ENCODE measurements around the gene CALB2. TPM values are rescaled to one million over a fixed set of nuclear protein-coding genes. Genes with fewer than 3 reads are reported as not detected.

CALB2 gene, protein sequence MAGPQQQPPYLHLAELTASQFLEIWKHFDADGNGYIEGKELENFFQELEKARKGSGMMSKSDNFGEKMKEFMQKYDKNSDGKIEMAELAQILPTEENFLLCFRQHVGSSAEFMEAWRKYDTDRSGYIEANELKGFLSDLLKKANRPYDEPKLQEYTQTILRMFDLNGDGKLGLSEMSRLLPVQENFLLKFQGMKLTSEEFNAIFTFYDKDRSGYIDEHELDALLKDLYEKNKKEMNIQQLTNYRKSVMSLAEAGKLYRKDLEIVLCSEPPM
- total RNA-seq (2022; extraction: Qiagen RNA extraction), result 3.8 to 6.3 TPM (median 5.3 TPM) in 5 replicates

DNA sequence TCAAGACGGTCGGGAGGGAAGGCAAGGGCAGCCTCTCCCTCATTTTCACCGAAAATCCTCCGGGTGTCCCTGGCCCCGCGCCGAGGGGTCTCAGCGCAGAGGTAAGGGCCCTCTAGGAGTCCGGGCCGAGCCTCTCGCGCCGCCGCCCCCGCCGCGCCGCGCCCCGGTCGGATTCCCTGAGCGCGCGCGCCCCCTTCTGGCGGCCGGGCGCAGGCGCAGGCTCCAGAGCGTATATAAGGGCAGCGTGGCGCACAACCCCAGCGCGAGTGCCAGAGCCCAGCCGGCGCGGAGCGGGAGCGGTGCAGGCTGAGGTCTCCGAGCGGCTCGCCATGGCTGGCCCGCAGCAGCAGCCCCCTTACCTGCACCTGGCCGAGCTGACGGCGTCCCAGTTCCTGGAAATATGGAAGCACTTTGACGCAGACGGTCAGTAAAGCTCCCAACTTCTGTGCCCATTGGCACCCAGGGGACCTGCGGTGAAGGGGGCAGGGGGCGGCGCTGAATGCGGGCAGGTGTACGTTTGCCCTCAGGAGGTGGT, at the start of gene CALB2:
Gene CALB2, plus strand, starts transcription at position 260 of the 535 bp plus-strand sequence. Its CDS starts 70 bp downstream, at position 330.

Other genes starting within 250 kb of the CALB2 start
- gene HYDIN, start 128.0 kb upstream of the CALB2 start, total RNA-seq (2022; extraction: Qiagen RNA extraction), result 0.21 to 0.53 TPM (median 0.37 TPM) in 5 replicates
- gene CMTR2, start 69.3 kb upstream of the CALB2 start, total RNA-seq (2022; extraction: Qiagen RNA extraction), result 10.9 to 15.4 TPM (median 13.5 TPM) in 5 replicates
- not detected in 5 replicates for gene TLE7, start 83.3 kb downstream of the CALB2 start, total RNA-seq (2022; extraction: Qiagen RNA extraction)
- 5.5 to 6.4 TPM (median 6.0 TPM) in 5 replicates for gene ZNF23, start 103.5 kb downstream of the CALB2 start, total RNA-seq (2022; extraction: Qiagen RNA extraction)
- 1.4 to 1.8 TPM (median 1.5 TPM) in 5 replicates for gene ZNF19, start 130.6 kb downstream of the CALB2 start, total RNA-seq (2022; extraction: Qiagen RNA extraction)
- 0.05 TPM in 1 of 5 replicates, not detected in the others for gene CHST4, start 167.7 kb downstream of the CALB2 start, total RNA-seq (2022; extraction: Qiagen RNA extraction)
- 0.02 to 0.06 TPM (median 0.04 TPM) in 3 of 5 replicates, not detected in the others for gene TAT, start 218.4 kb downstream of the CALB2 start, total RNA-seq (2022; extraction: Qiagen RNA extraction)

All from A549 treated with dexamethasone at 1 μM for 4 hours (cell line).